GM12878 (cell line): ENCODE data around the gene OR6C65.

Experiments
- CBFB ChIP-seq: IDR thresholded peaks from 2 replicates; pipeline ENCODE4 v1.6.1; 2016; ENCODE audit warnings: antibody characterized with exemption, low read depth
- CREB1 ChIP-seq: IDR thresholded peaks from 2 replicates; pipeline ENCODE4 v1.6.1; 2012; ENCODE audit warnings: low read depth, mild to moderate bottlenecking, inconsistent platforms
- CTCF ChIP-seq, 3 experiments: IDR thresholded peaks in 2 of 3; conservative IDR thresholded peaks in 1 of 3; 2 replicates each; pipeline ENCODE4 v1.5.1; 2011; ENCODE audit warnings: low read depth in 3 of 3, low read length in 3 of 3, mild to moderate bottlenecking in 3 of 3, control low read depth in 2 of 3, moderate library complexity in 2 of 3, inconsistent platforms in 1 of 3, mixed read lengths in 1 of 3; ENCODE audit not compliant: control insufficient read depth in 2 of 3, insufficient read depth in 1 of 3; ENCODE audit errors: extremely low read depth in 1 of 3
- DPF2 ChIP-seq: fragments of 450-650 bp; IDR thresholded peaks from 2 replicates; pipeline ENCODE4 v1.6.1; 2017; ENCODE audit warnings: mild to moderate bottlenecking
- EZH2 ChIP-seq: IDR thresholded peaks from 2 replicates; pipeline ENCODE4 v1.6.1; 2012; ENCODE audit warnings: low read depth, mild to moderate bottlenecking, control low read depth, inconsistent platforms, low read length, borderline replicate concordance; ENCODE audit not compliant: control insufficient read depth
- IRF4 ChIP-seq: IDR thresholded peaks from 2 replicates; pipeline ENCODE4 v1.6.1; 2011; ENCODE audit warnings: low read depth, low read length
- SIN3A ChIP-seq: IDR thresholded peaks from 2 replicates; pipeline ENCODE4 v1.6.1; 2012; ENCODE audit warnings: low read depth, low read length, improper control_type of control experiment
- USF2 ChIP-seq: IDR thresholded peaks from 2 replicates; pipeline ENCODE4 v1.6.1; 2011; ENCODE audit warnings: low read depth, low read length, improper control_type of control experiment, borderline replicate concordance
- ZNF274 ChIP-seq: IDR thresholded peaks from one replicate; pipeline ENCODE4 v1.8.0; 2011; ENCODE audit not compliant: insufficient read length, insufficient read depth

GRCh38 chr12:55443776-55444175 is 43.4 kb downstream of the OR6C65 start, which contains the start of gene OR6C2:
- no peak for TF ChIP-seq ZNF274
- TF ChIP-seq CTCF (IDR thresholded peaks at IDR 0.05 in 2 of 3, conservative IDR thresholded peaks at IDR 0.05 in 1 of 3; ENCODE audit: control insufficient read depth in 2 of 3, extremely low read depth in 1 of 3, insufficient read depth in 1 of 3, low read depth in 3 of 3, low read length in 3 of 3), result no peak
- no peak for TF ChIP-seq CREB1
- TF ChIP-seq SIN3A, result no peak
- TF ChIP-seq CBFB, result no peak
- TF ChIP-seq USF2, result no peak
- TF ChIP-seq DPF2, result no peak
- no peak for TF ChIP-seq EZH2
- TF ChIP-seq IRF4, result no peak
